ENCODE results near the gene TRIM39.
"Not testable (repeated sequence)": the region's sequence is repeated elsewhere in the genome, so short reads cannot be mapped to it uniquely, and the experiment has no call there.

Gene TRIM39

DNA sequence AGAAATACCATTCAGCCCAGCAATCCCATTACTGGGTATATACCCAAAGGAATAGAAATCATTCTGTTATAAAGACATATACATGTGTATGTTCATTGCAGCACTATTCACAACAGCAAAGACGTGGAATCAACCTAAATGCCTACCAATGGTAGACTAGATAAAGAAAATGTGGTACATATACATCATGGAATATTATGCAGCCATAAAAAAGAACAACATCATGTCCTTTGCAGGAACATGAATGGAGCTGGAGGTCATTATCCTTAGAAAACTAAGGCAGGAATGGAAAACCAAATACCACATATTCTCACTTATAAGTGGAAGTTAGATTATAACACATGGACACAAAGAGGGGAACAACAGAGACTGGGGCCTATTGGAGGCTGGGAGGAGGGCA, 42.6 kb downstream of the TRIM39 start:
- DNase-seq, result not testable (repeated sequence)

DNA sequence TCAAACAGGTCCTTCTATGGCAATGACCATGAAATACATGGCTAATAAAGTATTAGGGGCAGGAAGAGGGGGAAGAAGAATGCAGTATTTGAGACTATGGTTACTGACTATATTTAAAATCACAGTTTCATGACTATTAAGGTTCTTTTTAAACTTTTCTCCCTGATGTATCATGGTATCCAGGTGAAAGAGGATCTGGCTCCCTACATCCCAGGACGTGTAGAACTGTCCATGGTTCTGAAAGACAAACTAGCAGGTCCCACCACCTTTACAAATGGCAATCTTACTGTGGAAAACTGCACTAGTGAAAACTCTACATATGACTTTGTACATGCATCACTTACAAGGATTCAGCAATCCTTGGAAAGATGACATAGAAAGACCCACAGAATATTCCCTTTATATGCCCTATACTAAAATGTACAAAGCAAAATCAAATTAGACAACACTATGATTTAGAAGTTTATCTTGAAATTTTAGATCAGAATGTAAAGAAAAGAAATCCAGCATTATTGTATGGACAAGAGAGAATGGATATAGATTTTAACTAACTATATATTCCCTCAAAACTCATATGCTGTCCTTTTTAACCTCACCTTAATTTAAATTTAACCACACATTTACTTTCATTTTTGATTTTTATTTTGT, 51.7 kb downstream of the TRIM39 start:
- DNase-seq, result no peak

GRCh38 chr6:30380464-30380863, 53.7 kb downstream of the TRIM39 start:
- no peak for DNase-seq

GRCh38 chr6:30386166-30386565, 59.4 kb downstream of the TRIM39 start:
- DNase-seq, result no peak

GRCh38 chr6:30391240-30391639, 64.5 kb downstream of the TRIM39 start:
- DNase-seq, result no peak
